ENCODE measurements around the gene TMPRSS11F.

TMPRSS11F gene

GRCh38 chr4:68077301-68077700 lies 52.4 kb downstream of the TMPRSS11F start:
- DNase-seq (ENCODE audit: low read depth), result no peak

- no peak for DNase-seq (ENCODE audit: low read depth)
Measured at GRCh38 chr4:68076194-68076593, 53.5 kb downstream of the TMPRSS11F start.

DNA sequence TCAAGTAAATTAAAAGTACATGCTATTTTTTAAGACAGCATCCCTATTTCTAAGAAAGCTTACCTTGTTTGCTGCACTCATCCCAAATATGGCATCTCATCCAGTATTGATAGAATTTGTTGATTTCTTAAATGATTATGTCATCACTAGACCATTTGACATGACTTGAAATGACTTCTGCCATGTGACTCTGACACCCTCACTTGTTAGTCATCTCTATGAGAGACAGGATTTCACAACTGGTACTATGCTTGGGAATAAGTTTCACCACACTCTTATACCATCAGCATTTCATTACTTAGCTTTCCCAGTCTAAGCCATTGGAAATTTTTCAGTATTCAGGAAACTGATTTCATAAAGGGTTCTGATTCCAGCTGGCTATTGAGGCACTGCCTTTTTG lies 55.3 kb downstream of the TMPRSS11F start:
- no peak for DNase-seq (ENCODE audit: low read depth)

GRCh38 chr4:68070302-68070701 lies 59.4 kb downstream of the TMPRSS11F start:
- DNase-seq (ENCODE audit: low read depth), result no peak

DNA sequence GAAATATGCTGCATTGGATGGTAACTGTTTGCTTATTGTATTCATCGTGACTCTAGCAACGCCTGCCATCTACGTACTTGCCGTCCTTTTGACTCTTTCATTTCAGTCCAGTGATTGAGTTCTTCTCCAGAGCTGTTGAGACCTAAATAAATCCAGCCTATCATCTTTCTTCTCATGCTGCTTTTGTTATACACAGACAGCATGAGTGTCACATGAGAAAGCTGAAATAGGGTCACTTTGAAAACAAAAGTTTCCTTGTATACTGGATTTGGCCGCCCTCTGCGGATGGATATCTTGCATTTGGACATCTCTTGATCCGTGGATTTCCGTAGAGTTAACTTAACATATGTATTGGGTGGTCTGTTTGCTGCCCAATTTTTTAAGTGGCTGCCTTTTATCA lies 67.2 kb downstream of the TMPRSS11F start:
- DNase-seq (ENCODE audit: low read depth), result no peak

DNA sequence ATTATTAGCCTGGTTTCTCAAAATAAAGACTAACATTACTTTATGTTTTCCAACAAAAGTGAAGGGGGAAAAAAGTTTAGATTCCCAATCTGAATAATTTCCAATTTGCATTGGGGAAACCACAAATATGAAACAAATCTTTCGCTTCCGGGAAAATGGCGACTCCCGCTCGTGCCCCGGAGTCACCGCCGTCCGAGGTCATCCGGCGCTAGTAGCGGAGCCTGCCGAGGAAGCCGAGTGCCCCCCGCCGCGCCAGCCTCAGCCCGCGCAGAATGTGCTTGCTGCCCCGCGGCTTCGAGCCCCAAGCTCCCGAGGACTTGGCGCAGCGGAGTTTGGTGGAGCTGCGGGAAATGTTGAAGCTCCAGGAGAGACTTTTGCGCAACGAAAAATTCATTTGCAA lies 91.4 kb downstream of the TMPRSS11F start:
- no peak for DNase-seq (ENCODE audit: low read depth)

DNA sequence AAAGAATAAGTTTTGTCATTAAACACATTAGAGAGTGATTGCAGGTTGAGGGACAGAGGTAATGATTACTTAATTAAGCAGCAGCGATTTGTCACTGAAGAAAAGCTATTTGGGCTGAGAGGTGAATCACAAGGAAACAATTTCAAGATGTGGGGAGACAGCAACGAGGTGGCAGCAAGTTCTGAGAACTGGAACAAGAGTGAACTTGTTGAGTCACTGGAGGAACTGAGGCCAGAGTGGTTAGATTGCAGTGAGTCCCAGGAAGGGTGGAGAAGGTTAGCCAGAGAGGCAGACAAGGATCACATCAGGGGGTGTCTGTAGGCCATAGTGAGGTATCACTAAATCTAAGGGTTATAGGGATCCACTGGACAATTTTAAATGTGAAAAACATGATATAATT lies 108.5 kb downstream of the TMPRSS11F start:
- no peak for DNase-seq (ENCODE audit: low read depth)

- DNase-seq (ENCODE audit: low read depth), result no peak
Measured at GRCh38 chr4:68011684-68012083, 118.0 kb downstream of the TMPRSS11F start.
